HG03432 (cell line): ENCODE results near the gene WNK2.
"Not testable (repeated sequence)": the region's sequence is repeated elsewhere in the genome, so short reads cannot be mapped to it uniquely, and the experiment has no call there.

Source experiments
- ATAC-seq: cut with Tn5 transposase; IDR thresholded peaks from one replicate; pipeline ENCODE4 v1.9.1; 2021; ENCODE audit warnings: mild to moderate bottlenecking, moderate library complexity; ENCODE audit not compliant: unreplicated experiment

Gene WNK2

GRCh38 chr9:93321220-93321610 is 137.3 kb downstream of the WNK2 start:
- ATAC-seq, result no peak

DNA sequence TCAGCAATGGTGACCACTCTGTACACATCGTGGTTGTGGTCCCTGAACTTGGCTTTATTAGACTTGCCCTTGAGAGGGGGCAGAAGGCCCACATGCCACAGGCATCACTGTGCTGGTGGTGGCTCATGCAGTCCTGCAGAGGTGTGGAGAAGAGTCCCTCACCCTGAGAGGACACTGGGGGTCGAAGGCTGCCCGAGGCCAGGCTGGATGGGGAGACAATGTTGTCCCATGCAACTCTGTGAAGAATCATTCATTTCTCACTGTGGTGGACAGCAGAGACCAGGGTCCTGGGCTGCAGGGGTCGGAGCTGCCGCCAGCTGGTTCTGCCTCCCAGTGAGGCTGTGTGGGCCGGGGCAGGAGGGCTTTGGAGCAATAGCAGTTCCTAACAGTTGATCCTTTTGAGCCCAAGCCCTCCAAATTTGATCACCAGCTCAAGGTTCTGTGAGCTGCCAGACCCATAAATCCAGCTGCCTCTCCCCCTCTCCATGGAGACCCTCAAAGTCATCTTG is 139.6 kb downstream of the WNK2 start:
- not testable (repeated sequence) for ATAC-seq

- no peak for ATAC-seq
Observed at GRCh38 chr9:93324191-93324834, 140.4 kb downstream of the WNK2 start.

DNA sequence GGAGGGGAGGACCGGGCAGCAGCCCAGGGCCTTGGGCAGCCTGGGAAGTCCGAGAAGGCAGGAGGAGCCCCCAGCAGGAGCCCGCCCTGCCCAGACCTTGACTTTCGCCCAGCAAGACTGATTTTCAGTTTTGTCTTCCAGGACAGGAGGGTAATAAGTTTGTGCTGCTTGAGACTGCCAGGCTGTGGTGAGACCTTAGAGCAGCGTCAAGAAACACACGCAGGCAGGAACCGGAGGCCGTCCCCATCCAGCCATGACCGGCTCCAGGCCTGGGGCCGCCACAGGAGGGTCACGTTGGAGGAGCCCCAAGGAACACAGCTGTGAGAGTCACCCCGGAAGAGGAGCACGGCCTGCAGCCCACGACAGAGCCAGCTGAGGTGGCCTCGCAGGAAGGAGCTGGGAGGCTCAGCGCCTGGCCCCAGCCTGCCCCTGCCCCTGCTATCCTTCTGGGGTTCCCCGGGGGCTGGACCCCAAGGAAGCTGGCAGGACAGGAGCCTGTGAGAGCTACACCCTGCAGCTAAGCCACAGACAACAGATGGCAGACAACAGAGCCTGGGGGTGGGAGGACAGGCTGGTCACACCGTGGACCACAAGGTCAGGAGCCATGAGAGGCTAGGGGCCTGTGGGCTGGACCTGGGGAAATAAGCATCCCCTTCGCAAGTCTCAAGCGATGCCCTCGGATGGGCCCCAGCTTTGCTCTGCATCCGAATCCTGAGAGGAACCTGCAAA is 141.5 kb downstream of the WNK2 start:
- ATAC-seq, result no peak

- ATAC-seq, result no peak
Observed at GRCh38 chr9:93326056-93326455, 142.1 kb downstream of the WNK2 start.

DNA sequence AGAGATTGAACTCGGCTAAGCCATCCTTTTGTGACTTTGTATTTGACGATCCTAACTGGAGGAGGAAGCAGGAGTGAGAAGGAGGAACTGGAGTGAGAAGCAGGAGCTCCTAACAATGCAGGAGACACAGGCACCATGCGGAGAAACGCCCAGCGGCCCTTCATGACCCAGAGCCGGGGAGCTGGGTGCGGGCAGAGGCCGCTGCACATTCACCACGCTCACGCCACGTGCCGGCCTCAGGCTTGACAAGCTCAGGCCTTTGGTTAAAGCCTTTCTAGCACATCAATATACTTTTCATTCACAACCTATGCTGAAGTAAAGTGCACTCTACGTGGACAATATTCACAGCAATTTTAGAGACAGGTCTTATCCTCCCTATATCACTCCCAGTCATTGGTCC is 142.7 kb downstream of the WNK2 start:
- ATAC-seq, result no peak

GRCh38 chr9:93329629-93330280 is 145.8 kb downstream of the WNK2 start:
- no peak for ATAC-seq

DNA sequence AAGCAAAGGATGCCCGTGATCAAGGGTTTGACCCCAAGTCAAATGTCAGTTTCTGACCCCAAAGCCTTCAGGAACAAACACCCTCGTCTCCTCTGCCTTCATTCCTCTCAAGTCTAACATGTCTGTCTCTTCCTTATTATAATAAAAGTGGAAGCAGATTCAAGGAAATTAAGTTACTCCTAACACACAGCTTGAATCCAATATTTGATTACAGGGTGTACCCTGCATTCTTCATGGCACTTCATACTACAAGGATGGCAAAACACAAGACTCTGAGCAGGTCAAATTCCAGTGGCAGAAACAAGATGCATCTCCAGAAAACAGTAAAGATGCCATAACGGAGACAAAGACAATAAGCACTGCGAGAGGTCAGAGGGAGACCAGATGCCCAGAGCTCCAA is 148.4 kb downstream of the WNK2 start:
- no peak for ATAC-seq

DNA sequence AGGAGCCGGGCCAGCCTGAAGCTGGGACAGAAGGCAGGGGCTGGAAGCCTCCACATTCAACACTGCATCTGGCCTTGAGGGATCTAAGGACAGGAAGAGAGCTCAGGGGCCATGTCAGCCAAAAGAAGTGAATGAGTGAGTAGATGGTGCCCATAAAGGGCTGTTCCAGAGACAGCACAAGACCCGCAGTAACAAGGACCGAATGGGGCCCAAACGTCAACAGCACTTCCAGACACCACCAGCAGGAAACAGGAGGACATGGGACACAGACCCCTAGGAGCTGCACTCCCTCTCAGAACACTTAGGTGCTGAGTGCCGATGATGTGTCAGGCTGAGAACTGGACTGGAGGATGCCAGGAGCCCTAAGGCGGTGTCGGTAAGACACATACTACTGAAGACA is 152.8 kb downstream of the WNK2 start:
- ATAC-seq, result no peak

- not testable (repeated sequence) for ATAC-seq
Observed at GRCh38 chr9:93338196-93338595, 154.3 kb downstream of the WNK2 start.

GRCh38 chr9:93340091-93340490 is 156.2 kb downstream of the WNK2 start:
- ATAC-seq, result no peak

DNA sequence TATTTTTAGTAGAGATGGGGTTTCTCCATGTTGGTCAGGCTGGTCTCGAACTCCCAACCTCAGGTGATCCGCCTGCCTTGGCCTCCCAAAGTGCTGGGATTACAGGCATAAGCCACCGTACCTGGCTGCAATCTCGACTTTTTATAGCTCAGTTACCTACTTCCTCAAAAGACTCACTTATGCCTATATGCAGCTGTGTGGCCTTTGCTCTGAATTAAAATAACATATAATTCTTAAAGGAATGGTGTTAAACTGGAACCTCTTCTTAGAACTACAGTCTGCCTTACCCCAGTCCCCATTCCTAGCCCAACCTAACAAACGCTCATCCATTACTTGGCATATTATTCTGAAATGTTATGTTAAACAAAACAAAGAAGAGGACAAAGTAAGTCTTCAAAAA is 157.9 kb downstream of the WNK2 start:
- ATAC-seq, result not testable (repeated sequence)

DNA sequence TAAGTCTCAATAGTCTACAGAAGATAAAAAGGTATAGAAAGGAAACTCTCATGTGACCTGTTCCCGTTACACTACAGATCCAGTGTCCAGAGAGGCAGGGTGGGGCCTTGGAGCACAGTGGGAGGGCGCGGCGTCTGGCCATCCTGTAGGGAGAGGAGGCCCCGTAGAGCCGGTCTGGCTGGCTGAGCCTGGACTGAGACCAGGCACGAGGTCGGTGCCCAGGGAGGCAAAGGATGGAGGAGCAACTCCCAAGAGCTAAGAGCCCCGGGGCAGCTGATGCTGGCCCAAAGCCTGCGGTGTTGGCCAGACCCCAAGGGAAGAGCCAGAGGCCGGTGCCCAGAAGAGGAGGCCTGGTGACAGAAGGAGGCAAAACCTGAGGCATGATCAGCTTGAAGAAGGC is 158.5 kb downstream of the WNK2 start:
- ATAC-seq, result not testable (repeated sequence)

DNA sequence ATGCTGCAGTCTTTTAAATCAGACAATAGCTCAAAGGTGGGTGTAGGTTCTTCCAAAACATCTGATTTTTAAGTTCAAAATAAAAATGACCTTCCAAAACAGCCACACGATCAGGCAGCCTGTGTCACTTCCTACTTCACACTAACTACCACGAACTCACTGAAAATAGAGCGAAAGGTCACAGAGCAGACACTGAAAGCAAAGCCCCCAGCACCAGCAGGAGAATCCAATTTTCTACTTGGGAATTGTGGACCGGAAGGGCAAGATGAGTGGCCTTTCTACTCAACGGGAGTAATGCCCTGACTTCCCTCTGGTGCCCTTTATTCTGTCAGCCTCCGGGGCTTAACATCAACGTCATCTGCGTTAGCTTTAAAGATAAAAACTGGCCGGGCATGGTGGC is 159.7 kb downstream of the WNK2 start:
- ATAC-seq, result no peak

DNA sequence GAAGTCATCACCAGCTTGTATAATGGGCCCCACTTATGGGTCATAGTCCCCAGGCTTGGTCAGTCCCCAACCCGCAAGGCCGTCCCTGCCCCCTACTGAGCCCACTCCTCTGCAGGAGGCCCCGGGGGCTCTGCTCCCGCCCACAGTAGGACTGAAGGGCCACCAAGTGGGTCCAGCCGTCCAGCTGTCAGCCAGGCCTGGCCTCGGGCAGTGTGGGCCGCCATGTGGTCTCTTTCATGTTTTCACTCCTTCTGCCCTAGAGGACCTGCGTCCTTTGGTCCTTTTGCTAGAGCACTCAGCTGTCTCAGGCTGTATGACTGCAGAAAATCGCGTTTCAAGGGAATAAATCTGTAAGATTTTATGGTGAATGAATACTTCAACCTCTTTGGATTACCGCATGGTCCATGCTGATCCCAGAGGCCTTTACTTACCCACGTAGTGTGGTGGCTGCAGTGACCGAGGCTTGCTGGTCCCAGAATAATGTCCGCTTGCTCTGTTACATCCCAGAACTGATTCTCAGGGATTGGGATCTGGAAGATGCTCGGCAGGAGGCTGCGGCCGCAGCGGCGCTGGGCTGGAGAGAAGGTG is 161.8 kb downstream of the WNK2 start:
- ATAC-seq, result no peak

DNA sequence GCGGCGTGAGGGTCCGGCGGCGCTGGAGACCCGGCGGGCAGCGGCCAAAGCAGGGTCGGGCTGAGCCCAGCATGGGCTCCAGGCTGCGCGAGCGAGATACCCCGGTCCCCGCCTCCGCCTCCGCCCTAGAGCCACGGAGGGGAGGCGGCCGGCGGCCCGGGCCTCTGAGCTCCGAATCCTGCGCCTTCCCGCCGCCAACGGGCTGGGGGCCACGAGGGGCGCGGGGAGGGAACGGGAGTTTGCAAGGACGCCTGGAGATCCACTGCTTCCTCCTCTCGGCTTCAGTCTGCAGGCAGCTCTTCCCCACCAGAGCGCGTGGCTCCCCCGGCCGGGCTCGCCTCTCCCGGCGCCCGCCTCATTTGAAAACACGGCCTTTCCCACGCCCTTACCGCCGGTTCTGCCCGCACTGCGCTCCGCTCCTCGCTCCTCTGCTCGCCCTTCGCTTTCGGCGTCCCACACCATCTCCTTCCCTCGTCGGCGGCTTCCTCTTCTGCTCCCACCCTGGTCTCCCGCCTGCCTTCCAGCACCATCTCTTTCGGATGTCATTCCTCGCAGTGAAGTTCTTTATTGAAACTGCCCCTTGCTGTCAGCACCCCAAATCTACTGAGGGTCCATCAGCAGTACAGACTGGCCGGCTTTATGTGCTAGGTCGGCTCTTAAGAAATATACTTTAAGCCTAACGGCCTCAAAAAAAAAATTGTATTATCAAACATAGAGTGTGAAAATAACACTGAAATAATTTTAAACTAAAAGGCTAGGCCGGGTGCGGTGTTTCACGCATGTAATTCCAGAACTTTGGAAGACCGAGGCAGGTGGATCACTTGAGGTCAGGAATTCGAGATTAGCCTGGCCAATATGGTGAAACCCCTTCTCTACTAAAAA is 162.5 kb downstream of the WNK2 start:
- ATAC-seq, result no peak

GRCh38 chr9:93347371-93347975 is 163.5 kb downstream of the WNK2 start:
- not testable (repeated sequence) for ATAC-seq

GRCh38 chr9:93353413-93354310 is 169.7 kb downstream of the WNK2 start:
- ATAC-seq, result not testable (repeated sequence)

- no peak for ATAC-seq
Observed at GRCh38 chr9:93354451-93354850, 170.5 kb downstream of the WNK2 start.
